H9 (cell line): Measurements from ENCODE around the gene KAZN. TPM values are rescaled to one million over a fixed set of nuclear protein-coding genes. Genes with fewer than 3 reads are reported as not detected.

Experiments used
- DNase-seq: peaks from one replicate; pipeline ENCODE4 v3.0.0-alpha.2; 2017
- H2AFZ ChIP-seq: one replicate; pipeline ENCODE4 v1.6.1; 2013; ENCODE audit warnings: mild to moderate bottlenecking, low read length, control low read depth, moderate library complexity
- H2AK5ac ChIP-seq: 2 replicates; pipeline ENCODE4 v1.6.1; 2013; ENCODE audit warnings: low read length, control low read depth, mixed read lengths; ENCODE audit not compliant: insufficient read length
- H2BK120ac ChIP-seq: one replicate; pipeline ENCODE4 v1.6.1; 2013; ENCODE audit warnings: low read depth, mild to moderate bottlenecking, low read length, control low read depth, inconsistent platforms; ENCODE audit not compliant: poor library complexity, severe bottlenecking
- H2BK12ac ChIP-seq: 2 replicates; pipeline ENCODE4 v1.6.1; 2013; ENCODE audit warnings: low read length, control low read depth, mixed read lengths, low read depth; ENCODE audit not compliant: insufficient read length
- H2BK15ac ChIP-seq: 2 replicates; pipeline ENCODE4 v1.6.1; 2013; ENCODE audit warnings: low read depth, low read length, control low read depth
- H2BK20ac ChIP-seq: one replicate; pipeline ENCODE4 v1.6.1; 2013; ENCODE audit warnings: low read depth, mild to moderate bottlenecking, low read length, control low read depth, inconsistent platforms; ENCODE audit not compliant: poor library complexity, severe bottlenecking
- H2BK5ac ChIP-seq: 2 replicates; pipeline ENCODE4 v1.6.1; 2013; ENCODE audit warnings: low read length, control low read depth, mixed read lengths; ENCODE audit not compliant: insufficient read length
- H3K14ac ChIP-seq: 2 replicates; pipeline ENCODE4 v1.6.1; 2013; ENCODE audit warnings: low read length, control low read depth; ENCODE audit not compliant: insufficient read depth
- H3K18ac ChIP-seq: 2 replicates; pipeline ENCODE4 v1.6.1; 2013; ENCODE audit warnings: low read depth, mild to moderate bottlenecking, mixed read lengths, low read length, control low read depth; ENCODE audit not compliant: insufficient read length
- H3K23ac ChIP-seq: 2 replicates; pipeline ENCODE4 v1.6.1; 2013; ENCODE audit warnings: low read length, control low read depth, mixed read lengths, low read depth; ENCODE audit not compliant: insufficient read length
- H3K23me2 ChIP-seq: 2 replicates; pipeline ENCODE4 v1.6.1; 2013; ENCODE audit warnings: low read depth, mild to moderate bottlenecking, mixed read lengths, low read length, control low read depth; ENCODE audit not compliant: insufficient read length, poor library complexity, severe bottlenecking
- H3K27ac ChIP-seq: 2 replicates; pipeline ENCODE4 v1.5.1; 2013; ENCODE audit warnings: low read length, control low read depth, mixed read lengths, low read depth; ENCODE audit not compliant: insufficient read length
- H3K27me3 ChIP-seq: 2 replicates; pipeline ENCODE4 v1.6.1; 2013; ENCODE audit warnings: low read length, control low read depth, inconsistent platforms; ENCODE audit not compliant: insufficient read depth
- H3K4ac ChIP-seq: 2 replicates; pipeline ENCODE4 v1.6.1; 2013; ENCODE audit warnings: low read depth, mild to moderate bottlenecking, control low read depth, inconsistent platforms, low read length, moderate library complexity
- H3K4me1 ChIP-seq: 2 replicates; pipeline ENCODE4 v1.6.1; 2013; ENCODE audit warnings: low read length, control low read depth, inconsistent platforms; ENCODE audit not compliant: insufficient read depth
- H3K4me2 ChIP-seq: 2 replicates; pipeline ENCODE4 v1.6.1; 2013; ENCODE audit warnings: low read length, control low read depth, mixed read lengths; ENCODE audit not compliant: insufficient read length, insufficient read depth
- H3K56ac ChIP-seq: 2 replicates; pipeline ENCODE4 v1.6.1; 2013; ENCODE audit warnings: low read depth, mild to moderate bottlenecking, mixed read lengths, low read length, control low read depth; ENCODE audit not compliant: insufficient read length
- H3K79me1 ChIP-seq: 2 replicates; pipeline ENCODE4 v1.6.1; 2013; ENCODE audit warnings: low read depth, mild to moderate bottlenecking, moderate library complexity, low read length, control low read depth, inconsistent platforms; ENCODE audit not compliant: insufficient read depth, poor library complexity, severe bottlenecking
- H3K79me2 ChIP-seq: 2 replicates; pipeline ENCODE4 v1.6.1; 2013; ENCODE audit warnings: low read length, control low read depth, inconsistent platforms; ENCODE audit not compliant: insufficient read depth
- H3K9ac ChIP-seq: 2 replicates; pipeline ENCODE4 v1.6.1; 2013; ENCODE audit warnings: low read length, control low read depth, mixed read lengths; ENCODE audit not compliant: insufficient read length; ENCODE audit errors: extremely low read depth
- H3K9me3 ChIP-seq: one replicate; pipeline ENCODE4 v1.6.1; 2013; ENCODE audit warnings: low read depth, low read length, inconsistent platforms; ENCODE audit not compliant: control insufficient read depth
- H3T11ph ChIP-seq: one replicate; pipeline ENCODE4 v1.6.1; 2013; ENCODE audit warnings: mild to moderate bottlenecking, low read length, control low read depth, inconsistent platforms
- H4K20me1 ChIP-seq: one replicate; pipeline ENCODE4 v1.6.1; 2013; ENCODE audit not compliant: control insufficient read depth, insufficient read length, insufficient read depth
- H4K5ac ChIP-seq: 2 replicates; pipeline ENCODE4 v1.6.1; 2013; ENCODE audit warnings: low read depth, mild to moderate bottlenecking, mixed read lengths, low read length, control low read depth; ENCODE audit not compliant: insufficient read length
- H4K8ac ChIP-seq: replicated peaks from 2 replicates; pipeline ENCODE4 v1.6.1; 2013; ENCODE audit warnings: low read length, control low read depth, mixed read lengths, low read depth; ENCODE audit not compliant: insufficient read length
- H4K91ac ChIP-seq: 2 replicates; pipeline ENCODE4 v1.6.1; 2013; ENCODE audit warnings: low read depth, mild to moderate bottlenecking, moderate library complexity, mixed read lengths, low read length, control low read depth; ENCODE audit not compliant: insufficient read length
- H3K27ac Mint-ChIP-seq, 3 experiments: 2 replicates in 2 of 3; 3 replicates in 1 of 3; pipeline ENCODE4 v1.8.0; 2020 to 2021; ENCODE audit warnings: mixed read lengths in 3 of 3, mild to moderate bottlenecking in 1 of 3, moderate library complexity in 1 of 3
- H3K27me3 Mint-ChIP-seq: 2 replicates; pipeline ENCODE4 v1.8.0; 2021; ENCODE audit warnings: low read depth, mild to moderate bottlenecking, moderate library complexity, mixed read lengths
- H3K36me3 Mint-ChIP-seq, 3 experiments: 2 replicates in 2 of 3; 3 replicates in 1 of 3; pipeline ENCODE4 v1.8.0; 2020 to 2021; ENCODE audit warnings: low read depth in 3 of 3, mixed read lengths in 3 of 3; ENCODE audit not compliant: insufficient read depth in 1 of 3
- H3K4me1 Mint-ChIP-seq, 2 experiments: 2 replicates each; pipeline ENCODE4 v1.8.0; 2020; ENCODE audit warnings: mixed read lengths in 2 of 2
- H3K4me3 Mint-ChIP-seq, 2 experiments: 2 replicates in 1 of 2; 3 replicates in 1 of 2; pipeline ENCODE4 v1.8.0; 2020 to 2021; ENCODE audit warnings: mild to moderate bottlenecking in 2 of 2, mixed read lengths in 2 of 2, moderate library complexity in 1 of 2
- H3K9me3 Mint-ChIP-seq, 2 experiments: 2 replicates in 1 of 2; 3 replicates in 1 of 2; pipeline ENCODE4 v1.8.0; 2020; ENCODE audit warnings: mild to moderate bottlenecking in 2 of 2, mixed read lengths in 2 of 2, moderate library complexity in 1 of 2
- CTCF ChIP-seq: fragments of 200-600 bp; sonication (generic); conservative IDR thresholded peaks from 3 replicates; pipeline ENCODE4 v1.8.0; 2021; ENCODE audit warnings: antibody characterized with exemption, mild to moderate bottlenecking
- WGBS: extraction: QIAGEN DNeasy Blood & Tissue Kit; methylation state at CpG from one replicate; pipeline ENCODE4 v1.1.7; 2013; ENCODE audit warnings: missing lambda C conversion rate, low lambda C conversion rate, mixed read lengths; ENCODE audit not compliant: insufficient read length; ENCODE audit errors: extremely low coverage; 5-methylcytosine and 5-hydroxymethylcytosine counted together
- total RNA-seq: library from RNA; stranded (reverse); gene quantifications from 2 replicates; pipeline ENCODE4 v1.2.1, GENCODE V29; 2021

Gene KAZN
- total RNA-seq, 1 experiment from 2014 or later = 7.6 TPM

- H3K9me3 Mint-ChIP-seq = no peaks in the 10 kb centered on the region
- no peak overlapping the region for H3T11ph ChIP-seq
- H3K36me3 Mint-ChIP-seq = peaks cover 0 to 4% (median 0%) of the 10 kb centered on the region in 3 experiments; a peak in 1 of 7 replicates
- no peak overlapping the region for H2BK12ac ChIP-seq
- no peak overlapping the region for H3K4me2 ChIP-seq
- no peaks in the 10 kb centered on the region for H4K20me1 ChIP-seq
- H2AFZ ChIP-seq = no peak overlapping the region
- WGBS = no CpG with 5 or more reads among the region's 5 CpGs
- H3K27me3 Mint-ChIP-seq = no peaks in the 10 kb centered on the region; the same call in 1 of the 2 replicates
- H2BK15ac ChIP-seq = no peak overlapping the region
- H3K79me1 ChIP-seq = no peaks in the 10 kb centered on the region
- no peak overlapping the region for H2AK5ac ChIP-seq
- H3K14ac ChIP-seq = no peak overlapping the region
- no peak overlapping the region for H4K8ac ChIP-seq
- no peak overlapping the region for H3K27ac Mint-ChIP-seq
- no peak overlapping the region for H3K18ac ChIP-seq
- H3K9ac ChIP-seq = no peak overlapping the region
- H3K23ac ChIP-seq = no peak overlapping the region
- no peaks in the 10 kb centered on the region for H3K79me2 ChIP-seq
- H3K4me1 ChIP-seq = no peaks in the 10 kb centered on the region; the same call in none of the 2 replicates
- no peak for TF ChIP-seq CTCF
- H3K4me1 Mint-ChIP-seq = peaks cover 25 to 30% of the 10 kb centered on the region in 2 experiments
- H3K4me3 Mint-ChIP-seq = no peak overlapping the region
- H2BK5ac ChIP-seq = no peak overlapping the region
- no peak for DNase-seq
- H3K27me3 ChIP-seq = no peaks in the 10 kb centered on the region
- H3K56ac ChIP-seq = no peak overlapping the region
- H3K9me3 ChIP-seq = no peaks in the 10 kb centered on the region
- H2BK20ac ChIP-seq = no peak overlapping the region
- no peak overlapping the region for H3K27ac ChIP-seq
- no peak overlapping the region for H2BK120ac ChIP-seq
- H3K4ac ChIP-seq = no peak overlapping the region
- no peaks in the 10 kb centered on the region for H3K23me2 ChIP-seq
- no peak overlapping the region for H4K5ac ChIP-seq
- H4K91ac ChIP-seq = no peak overlapping the region
Observed at GRCh38 chr1:14774225-14774624, 175.7 kb downstream of the KAZN start.
